OCI-LY3 (cell line): ENCODE results near the gene TOGARAM1.

Experiments used
- CTCF ChIP-seq: fragments of 200-600, 300-600 bp; sonication (generic); IDR thresholded peaks from 2 replicates; pipeline ENCODE4 v1.5.1; 2014; ENCODE audit warnings: antibody characterized with exemption, low read length, low read depth
- EZH2phosphoT487 ChIP-seq: fragments of 200-600 bp; shearing (Covaris generic); IDR thresholded peaks from 2 replicates; pipeline ENCODE4 v1.6.1; 2018; ENCODE audit warnings: antibody characterized with exemption, mixed run types, low read depth

GRCh38 chr14:45060551-45060950, 98.6 kb downstream of the TOGARAM1 start:
- TF ChIP-seq EZH2phosphoT487 = no peak
- no peak for TF ChIP-seq CTCF
